NCI-H748 treated with DMSO at 0.1 percent for 48 hours (cell line): Measurements from ENCODE around the gene LDLRAP1.

ENCODE experiments used
- DNase-seq: peaks from one replicate; lab custom pipeline; 2025; lab: John Stamatoyannopoulos, UW

The LDLRAP1 gene

DNA sequence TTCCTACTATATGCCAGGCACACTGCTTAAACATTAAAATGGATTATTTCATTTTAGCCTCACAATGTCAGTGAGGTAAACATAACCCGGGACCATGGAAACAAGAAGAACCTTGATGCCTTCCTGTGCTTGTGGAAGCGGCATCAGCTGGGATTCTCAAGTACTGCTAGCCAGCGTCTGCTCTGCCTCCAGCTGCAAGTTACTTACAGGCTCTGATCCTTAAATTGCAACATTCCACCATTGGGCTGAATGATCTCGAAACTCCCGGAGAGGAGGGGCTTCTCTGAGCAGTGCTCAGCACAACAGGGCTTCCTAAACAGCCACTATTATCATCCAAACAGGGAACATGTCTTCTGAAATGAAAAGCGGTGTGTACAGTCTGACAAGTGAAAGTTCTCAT lies 66.5 kb downstream of the LDLRAP1 start:
- no peak for DNase-seq

DNA sequence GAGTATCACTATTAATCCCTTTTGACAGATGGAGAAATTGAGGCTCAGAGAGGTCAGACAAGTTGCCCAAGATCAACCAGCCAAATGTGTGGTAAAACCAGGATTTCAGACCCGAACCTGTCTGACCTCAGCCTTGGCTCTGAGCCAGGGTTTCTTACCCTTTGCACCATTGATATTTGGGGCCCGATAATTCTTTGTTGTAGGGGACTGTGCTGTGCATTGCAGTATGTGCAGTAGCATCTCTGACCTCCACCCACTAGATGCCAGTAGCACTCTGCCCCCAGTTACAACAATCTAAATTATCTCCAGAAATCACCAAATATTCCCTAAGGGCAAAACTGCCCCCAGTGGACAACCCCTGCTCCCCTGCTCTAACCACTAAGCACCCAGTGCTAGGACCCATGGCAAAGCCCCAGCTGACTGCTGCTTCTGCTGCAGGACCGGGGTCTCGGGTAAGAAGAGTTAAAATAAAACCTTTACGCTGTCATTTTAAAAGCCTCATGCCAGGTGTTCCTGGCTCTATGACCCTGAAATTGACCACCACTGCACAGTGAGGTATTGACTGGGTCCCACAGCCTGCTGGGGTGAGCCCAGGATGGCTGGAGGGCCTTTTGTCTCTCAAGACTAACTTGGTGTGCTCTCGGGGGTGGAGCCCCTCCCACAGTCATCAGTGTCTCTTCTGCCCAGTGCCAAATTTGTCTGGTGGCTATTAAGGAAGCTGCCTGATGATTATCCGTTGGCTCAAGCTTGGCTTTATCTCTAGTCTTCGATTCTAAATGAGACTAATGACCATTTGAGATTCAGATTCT lies 67.6 kb downstream of the LDLRAP1 start:
- no peak for DNase-seq

DNA sequence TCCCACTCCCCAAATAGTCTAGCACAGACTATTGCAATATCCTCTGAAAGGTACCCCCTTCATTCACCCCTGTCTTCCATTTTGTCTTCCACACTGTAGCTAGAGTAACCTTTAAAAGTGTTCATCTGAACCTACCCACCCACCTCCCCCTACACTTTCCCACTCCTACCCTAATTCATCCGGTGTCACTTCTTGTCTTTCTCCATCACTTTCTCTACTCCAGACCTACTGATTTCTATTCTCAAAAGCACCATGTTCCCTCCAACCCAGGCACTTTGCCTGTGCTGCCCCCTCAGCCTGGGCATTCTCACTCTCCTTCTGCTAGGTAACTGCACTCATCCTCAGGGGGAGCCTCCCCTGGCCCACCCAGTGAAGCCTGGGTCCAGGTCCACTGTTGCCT lies 68.4 kb downstream of the LDLRAP1 start:
- DNase-seq, result no peak

DNA sequence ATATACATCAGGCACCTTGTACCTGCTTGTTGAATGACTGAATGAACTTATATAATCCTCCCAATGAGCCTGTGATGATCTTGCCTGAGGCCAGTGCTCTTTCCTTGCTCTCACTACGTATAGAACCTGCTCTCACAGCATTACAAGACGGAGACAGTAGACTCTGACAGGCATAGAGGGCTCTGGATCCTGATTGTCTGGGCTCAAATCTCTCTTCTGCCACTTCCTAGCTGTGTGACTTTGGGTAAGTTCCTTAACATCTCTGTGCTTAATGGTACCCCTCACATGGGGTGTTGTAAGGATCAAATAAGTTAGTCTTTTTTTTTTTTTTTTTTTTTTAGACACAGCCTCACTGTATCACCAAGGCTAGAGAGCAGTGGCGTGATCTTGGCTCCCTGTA lies 69.0 kb downstream of the LDLRAP1 start:
- no peak for DNase-seq

DNA sequence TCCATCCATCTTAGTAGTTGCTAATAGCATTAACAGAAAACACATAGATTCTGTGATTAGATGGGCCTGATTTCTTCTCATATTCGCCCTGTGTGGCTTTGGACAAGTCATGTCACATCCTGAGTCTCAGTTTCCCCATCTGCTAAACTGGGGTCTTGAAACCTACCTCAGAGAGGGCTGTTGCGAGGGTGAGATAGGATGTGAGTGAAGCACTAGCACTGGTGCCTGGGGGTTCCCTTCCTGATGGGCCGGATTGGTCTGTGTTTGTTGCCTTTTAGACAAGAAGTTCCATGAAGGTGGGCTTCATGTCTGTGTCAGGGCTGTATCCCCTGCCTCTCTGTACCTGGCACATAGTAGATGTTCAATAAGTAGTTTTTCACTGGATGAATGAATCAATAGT lies 69.7 kb downstream of the LDLRAP1 start:
- no peak for DNase-seq

DNA sequence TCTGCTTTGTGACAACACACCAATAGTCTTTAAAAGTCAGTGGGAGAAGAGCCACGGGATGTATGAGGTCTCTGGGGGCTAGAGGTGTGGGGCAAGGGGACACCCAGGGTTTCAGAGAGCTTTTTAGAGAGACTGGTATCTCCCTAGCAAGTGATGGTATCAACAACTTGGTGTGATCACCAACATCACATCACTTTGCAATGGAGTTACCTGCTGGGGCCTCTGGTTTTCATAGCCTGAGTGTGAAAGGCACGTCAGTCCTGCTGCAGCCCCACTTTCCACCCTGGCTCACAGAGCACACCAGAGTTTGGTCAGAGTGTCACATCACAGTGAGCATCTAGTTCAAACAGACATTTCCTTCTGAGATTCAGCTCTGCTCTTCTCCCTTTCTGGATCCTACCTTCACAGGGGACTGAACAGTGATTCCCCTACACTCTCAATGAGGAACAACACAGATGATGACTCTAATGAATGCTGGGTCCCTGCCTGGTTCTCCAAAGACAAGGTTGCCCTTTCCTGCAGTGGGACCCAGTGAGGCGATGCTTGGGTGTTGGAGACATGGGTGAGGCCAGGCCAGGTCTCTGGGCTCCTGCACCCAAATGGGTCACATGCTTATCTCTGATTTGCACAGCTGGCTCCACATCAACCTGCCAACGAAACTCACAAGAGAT lies 71.2 kb downstream of the LDLRAP1 start:
- no peak for DNase-seq

DNA sequence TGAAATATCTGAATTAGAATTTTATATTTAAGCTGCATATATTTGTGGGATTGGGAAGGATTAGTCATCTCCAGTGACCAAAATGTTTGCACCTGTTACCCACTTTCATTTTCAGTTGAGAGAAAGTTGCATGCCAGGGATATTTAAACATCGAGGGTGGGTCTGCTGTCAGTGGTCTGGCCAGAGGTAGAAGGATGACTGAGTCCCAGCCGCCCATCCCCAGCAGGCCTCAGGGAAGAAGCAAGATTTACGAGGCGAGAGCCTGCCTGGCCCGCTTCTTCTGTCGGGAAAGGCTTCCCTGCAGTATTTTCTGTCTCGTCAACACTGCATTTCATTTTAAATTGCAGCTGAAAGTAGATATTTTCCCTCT lies 71.8 kb downstream of the LDLRAP1 start:
- DNase-seq, result no peak

DNA sequence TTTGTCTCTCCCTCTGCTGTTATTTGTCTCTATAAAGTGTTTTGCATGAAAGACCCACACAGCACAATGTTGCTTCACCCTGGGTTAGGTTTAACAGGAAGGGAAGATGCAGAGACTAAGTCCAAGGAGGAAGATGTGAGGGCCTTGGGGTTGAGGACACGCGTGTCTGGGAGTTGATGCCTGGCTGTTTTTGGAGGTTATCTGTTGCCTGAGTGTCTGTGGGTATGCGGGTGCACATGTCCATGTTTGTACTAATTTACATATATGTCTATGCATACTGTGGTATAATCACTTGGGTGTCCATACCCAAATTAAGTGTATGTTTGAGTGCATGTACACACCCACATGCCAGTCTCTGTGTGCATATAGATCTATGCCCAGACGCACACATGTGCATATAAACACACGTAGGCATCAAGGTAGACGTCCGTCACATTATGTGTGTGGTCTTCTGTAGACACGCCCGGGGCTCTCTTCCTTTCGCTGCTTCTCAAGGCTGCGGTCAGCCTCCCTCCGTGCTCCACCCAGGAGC lies 72.2 kb downstream of the LDLRAP1 start:
- no peak for DNase-seq

DNA sequence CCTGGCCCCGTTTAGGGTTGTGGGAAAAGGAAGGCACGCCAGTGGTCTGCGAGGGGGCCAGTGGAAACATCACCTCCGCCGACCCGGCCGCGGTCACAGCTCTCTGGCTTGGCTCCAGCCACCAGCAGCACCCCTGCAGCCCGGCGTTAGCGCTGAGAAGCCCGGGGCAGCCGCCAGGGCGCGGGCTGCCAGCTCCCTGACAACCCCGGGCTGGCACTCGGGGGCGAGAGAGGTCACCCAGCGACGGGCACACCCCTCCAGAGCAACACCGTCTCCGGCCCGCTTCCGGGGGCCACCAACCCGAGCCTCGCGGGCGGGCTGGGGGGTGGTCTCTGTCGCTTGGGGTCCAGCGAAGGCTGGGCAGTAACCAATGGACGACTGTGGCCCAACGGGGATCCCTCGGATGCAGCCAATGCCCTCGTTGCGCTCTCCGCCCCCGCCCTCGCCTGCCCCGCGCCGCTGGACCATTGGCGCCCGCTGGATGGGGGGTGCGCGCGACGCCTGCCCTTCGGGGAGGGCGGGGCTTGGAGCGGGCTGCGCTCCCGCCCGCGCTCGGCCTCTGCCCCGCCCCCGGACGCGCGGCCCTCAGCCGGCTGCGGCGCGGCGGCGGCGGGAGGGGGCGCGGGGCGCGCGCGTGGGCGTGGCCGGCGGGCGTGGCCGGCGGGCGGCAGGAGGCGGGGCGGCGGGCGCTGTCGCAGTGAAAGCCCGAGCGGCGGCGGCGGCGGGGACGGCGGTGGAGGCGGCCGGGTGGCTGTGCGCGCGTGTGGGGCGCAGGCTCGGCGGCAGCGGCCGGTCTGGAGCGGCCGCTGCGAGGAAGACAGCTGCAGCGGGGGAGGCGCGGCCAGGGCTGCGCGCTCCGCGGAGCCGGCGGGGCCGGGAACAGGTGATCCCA lies 72.9 kb downstream of the LDLRAP1 start, which contains the start of gene MAN1C1:
TSS of gene MAN1C1 (plus strand) at position 697 of the 892 bp plus-strand sequence. CDS start 1,007 bp downstream, outside the sequence.
- peak; percentile 68 for DNase-seq

DNA sequence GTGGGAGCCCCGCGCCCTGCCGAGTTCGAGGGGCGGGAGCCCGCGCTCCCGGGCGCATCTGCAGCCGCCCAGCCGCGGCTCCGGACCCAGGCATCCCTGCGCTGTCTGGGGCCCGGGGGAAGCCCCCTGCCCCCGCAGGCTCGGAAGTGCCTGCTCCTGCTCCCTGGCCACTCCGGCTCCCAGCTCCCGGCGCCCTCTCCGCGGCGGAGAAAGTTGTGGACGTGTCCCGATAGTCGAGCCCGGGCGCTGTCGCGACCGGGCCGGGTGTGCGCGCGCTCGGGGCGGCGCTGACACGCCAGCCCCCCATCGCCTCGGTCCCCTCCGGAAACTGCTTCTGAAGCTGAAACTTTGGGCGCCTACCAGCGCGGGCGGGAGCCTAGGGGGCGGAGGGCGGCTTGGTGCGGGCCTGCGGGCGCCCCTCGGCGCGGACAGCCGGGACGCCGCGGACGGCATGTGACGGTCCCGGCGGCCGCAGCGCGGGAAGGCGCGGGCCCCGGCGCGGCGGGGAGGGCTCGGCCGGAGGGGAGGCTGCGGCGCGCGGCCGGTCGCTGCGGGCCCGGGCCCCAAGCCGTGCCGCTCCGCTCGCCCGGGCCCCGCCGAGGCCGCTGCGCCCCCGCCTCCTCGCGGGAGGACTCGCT lies 73.7 kb downstream of the LDLRAP1 start:
- DNase-seq, result no peak

DNA sequence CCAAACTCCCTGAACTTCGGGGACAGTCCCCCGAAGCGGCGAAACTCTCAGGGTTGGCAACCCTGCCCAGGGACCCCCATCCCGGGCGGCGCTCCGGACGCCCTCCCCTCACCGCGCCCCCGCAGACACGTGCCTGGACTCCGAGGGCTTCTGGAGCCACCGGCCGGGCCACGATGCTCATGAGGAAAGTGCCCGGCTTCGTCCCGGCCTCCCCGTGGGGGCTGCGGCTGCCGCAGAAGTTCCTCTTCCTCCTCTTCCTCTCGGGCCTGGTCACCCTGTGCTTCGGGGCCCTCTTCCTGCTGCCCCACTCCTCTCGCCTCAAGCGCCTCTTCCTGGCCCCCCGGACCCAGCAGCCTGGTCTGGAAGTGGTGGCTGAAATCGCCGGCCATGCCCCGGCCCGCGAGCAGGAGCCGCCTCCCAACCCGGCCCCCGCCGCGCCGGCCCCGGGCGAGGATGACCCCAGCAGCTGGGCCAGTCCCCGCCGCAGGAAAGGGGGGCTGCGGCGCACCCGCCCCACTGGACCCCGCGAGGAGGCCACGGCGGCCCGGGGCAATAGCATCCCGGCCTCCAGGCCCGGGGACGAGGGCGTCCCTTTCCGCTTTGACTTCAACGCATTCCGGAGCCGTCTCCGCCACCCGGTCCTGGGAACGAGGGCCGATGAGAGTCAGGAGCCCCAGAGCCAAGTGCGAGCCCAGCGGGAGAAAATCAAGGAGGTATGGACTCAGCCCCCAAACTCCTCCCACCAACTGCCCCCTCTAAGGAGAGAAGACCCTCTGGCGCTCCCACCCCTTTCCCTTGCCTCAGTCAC lies 74.4 kb downstream of the LDLRAP1 start:
- no peak for DNase-seq

DNA sequence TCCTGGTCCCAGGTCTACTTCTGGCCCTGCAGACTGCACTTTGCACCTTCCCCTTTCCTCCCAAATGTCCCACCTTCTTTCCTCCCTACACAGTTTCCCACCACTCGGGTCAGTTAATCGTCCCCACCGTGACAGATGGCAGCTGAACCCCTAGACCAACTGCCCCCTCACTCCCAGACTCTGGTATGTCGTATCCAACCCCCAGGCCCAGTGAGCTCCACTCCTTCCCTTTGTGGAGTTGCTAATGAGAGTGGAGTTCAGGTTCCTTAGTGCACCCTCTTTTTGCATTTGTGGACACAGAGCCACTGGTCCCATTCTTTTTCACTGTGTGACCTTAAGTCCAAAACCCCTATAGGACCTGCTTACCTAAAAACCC lies 75.0 kb downstream of the LDLRAP1 start:
- DNase-seq, result no peak
